WI38 (cell line): ENCODE measurements around the gene SUPT20H.

Experiments used
- H3K4me3 ChIP-seq: 2 replicates; pipeline ENCODE4 v1.5.1; 2011; ENCODE audit warnings: low read depth, mild to moderate bottlenecking, control low read depth, low read length
- CTCF ChIP-seq: IDR thresholded peaks from 2 replicates; pipeline ENCODE4 v1.5.1; 2012; ENCODE audit warnings: low read depth, mild to moderate bottlenecking, control low read depth, low read length

The SUPT20H gene

GRCh38 chr13:37072024-37072423, 12.5 kb upstream of the SUPT20H start:
- no peak overlapping the region for H3K4me3 ChIP-seq
- no peak for TF ChIP-seq CTCF

DNA sequence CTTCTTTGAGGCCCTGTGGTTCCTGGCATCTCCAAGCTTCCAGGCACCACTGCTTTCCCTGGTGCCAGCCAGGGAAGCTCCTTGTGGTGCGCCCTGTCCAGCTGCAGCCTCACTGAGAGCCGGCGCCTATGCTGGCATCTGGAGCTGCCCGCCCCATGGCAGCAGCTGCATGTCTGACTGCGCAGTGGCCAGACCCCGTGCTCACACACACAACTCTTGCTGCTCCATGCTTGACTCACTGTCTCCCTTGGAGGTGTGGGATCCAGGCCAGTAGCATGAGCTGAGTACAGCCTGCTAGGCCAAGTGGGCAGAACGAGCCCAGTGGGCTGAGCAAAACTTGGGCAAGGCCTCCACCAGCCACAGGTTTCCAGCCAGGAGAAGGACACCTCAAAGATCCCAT, 11.5 kb upstream of the SUPT20H start:
- H3K4me3 ChIP-seq, result no peak overlapping the region
- no peak for TF ChIP-seq CTCF

- H3K4me3 ChIP-seq, result no peak overlapping the region
- TF ChIP-seq CTCF, result no peak
Observed at GRCh38 chr13:37070145-37070695, 10.7 kb upstream of the SUPT20H start.

DNA sequence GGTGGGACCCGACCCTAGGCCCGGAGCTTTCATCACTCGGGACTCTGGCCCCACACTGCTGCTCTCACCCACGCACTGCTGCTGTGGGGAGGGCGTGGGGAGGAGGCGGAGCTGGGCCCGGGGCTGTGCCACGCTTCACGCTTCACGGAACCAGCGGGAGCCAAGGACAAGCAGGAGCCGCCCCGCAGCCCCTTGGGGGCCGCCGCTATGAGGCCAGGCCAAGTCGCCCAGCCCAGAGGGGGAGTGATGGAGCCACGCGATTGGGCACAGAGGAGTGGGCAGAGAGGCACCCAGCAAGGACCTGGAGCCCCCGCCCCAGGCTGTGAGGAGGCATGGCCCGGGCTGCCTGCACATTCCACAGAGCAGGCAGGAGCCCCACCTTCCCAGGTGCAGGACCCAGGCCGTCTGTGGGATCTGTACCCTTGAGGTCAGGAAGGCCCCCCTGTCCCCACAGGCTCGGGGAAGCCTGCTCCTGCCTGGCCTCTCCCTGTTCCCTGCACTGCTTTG, 10.2 kb upstream of the SUPT20H start:
- TF ChIP-seq CTCF, result no peak
- H3K4me3 ChIP-seq, result no peak overlapping the region

DNA sequence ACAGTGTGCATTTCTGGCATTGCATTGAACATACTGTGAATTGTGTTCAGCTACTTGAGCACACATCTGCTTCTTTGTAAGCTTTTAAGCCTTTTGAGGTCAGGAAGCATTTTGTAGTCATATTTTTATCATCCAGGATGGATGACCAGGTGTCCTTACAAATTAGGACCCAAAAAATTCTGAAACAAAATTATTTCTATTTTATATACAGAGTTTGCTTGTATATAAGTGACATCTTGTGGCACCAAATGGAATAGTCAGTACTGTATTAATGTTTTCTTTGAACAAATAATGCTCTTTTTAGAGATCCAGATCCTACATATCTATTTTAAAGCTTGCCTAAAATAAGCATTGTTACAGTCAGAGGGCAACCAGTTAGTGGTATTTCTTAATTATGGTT, 9.5 kb upstream of the SUPT20H start:
- H3K4me3 ChIP-seq, result no peak overlapping the region

DNA sequence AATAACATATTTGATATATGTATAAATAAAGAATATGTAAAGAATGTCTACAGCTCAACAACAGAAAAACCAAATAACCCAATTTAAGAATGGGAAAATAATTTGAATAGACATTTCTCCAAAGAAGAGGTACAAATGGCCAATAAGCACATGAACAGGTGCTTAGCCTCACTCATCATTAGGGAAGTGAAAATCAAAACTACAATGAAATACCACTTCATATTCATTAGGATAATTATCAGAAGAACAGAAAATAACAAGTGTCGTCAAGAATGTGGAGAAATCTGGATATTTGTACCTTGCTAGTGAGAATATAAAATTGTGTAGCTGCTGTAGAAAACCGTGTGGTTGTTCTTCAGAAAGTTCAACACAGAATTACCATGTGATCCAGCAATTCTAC, 8.4 kb upstream of the SUPT20H start:
- no peak for TF ChIP-seq CTCF
- no peak overlapping the region for H3K4me3 ChIP-seq

More for the DNA sequence above, 9.5 kb upstream of the SUPT20H start:
- no peak for TF ChIP-seq CTCF

GRCh38 chr13:37065890-37066526, 6.5 kb upstream of the SUPT20H start:
- TF ChIP-seq CTCF, result no peak
- no peak overlapping the region for H3K4me3 ChIP-seq
